HG03521 (cell line): ENCODE measurements around the gene PDCD7.
"Not testable (repeated sequence)": the region's sequence is repeated elsewhere in the genome, so short reads cannot be mapped to it uniquely, and the experiment has no call there.

Experiments
- ATAC-seq: cut with Tn5 transposase; IDR thresholded peaks from one replicate; pipeline ENCODE4 v1.9.1; 2021; ENCODE audit warnings: mild to moderate bottlenecking, moderate library complexity; ENCODE audit not compliant: unreplicated experiment

Gene PDCD7

GRCh38 chr15:65076486-65077290, 56.9 kb downstream of the PDCD7 start, which contains the start of gene KBTBD13:
Gene KBTBD13 (plus strand): TSS chr15:65076746. CDS start chr15:65076816, 70 bp downstream.
- ATAC-seq = no peak

GRCh38 chr15:65075607-65076395, 57.8 kb downstream of the PDCD7 start:
- not testable (repeated sequence) for ATAC-seq

- ATAC-seq = not testable (repeated sequence)
Observed at GRCh38 chr15:65074946-65075345, 58.7 kb downstream of the PDCD7 start.

GRCh38 chr15:65072617-65073016, 61.0 kb downstream of the PDCD7 start:
- ATAC-seq = no peak

- ATAC-seq = no peak
Observed at GRCh38 chr15:65072027-65072426, 61.6 kb downstream of the PDCD7 start.

GRCh38 chr15:65071381-65071811, 62.2 kb downstream of the PDCD7 start:
- no peak for ATAC-seq

GRCh38 chr15:65069779-65070546, 63.6 kb downstream of the PDCD7 start:
- no peak for ATAC-seq

- no peak for ATAC-seq
Observed at GRCh38 chr15:65069179-65069578, 64.4 kb downstream of the PDCD7 start.

- ATAC-seq = no peak
Observed at GRCh38 chr15:65068403-65068788, 65.2 kb downstream of the PDCD7 start.

GRCh38 chr15:65067645-65068402, 65.8 kb downstream of the PDCD7 start, which contains the start of gene RASL12:
Gene RASL12 (minus strand): TSS chr15:65067991. CDS start chr15:65067835, 156 bp downstream.
- ATAC-seq = no peak
